ENCODE results near the gene ATP1A1. TPM values are rescaled to one million over a fixed set of nuclear protein-coding genes. Genes with fewer than 3 reads are reported as not detected.

Gene ATP1A1
- total RNA-seq, 1 experiment from 2014 or later: 931 TPM

DNA sequence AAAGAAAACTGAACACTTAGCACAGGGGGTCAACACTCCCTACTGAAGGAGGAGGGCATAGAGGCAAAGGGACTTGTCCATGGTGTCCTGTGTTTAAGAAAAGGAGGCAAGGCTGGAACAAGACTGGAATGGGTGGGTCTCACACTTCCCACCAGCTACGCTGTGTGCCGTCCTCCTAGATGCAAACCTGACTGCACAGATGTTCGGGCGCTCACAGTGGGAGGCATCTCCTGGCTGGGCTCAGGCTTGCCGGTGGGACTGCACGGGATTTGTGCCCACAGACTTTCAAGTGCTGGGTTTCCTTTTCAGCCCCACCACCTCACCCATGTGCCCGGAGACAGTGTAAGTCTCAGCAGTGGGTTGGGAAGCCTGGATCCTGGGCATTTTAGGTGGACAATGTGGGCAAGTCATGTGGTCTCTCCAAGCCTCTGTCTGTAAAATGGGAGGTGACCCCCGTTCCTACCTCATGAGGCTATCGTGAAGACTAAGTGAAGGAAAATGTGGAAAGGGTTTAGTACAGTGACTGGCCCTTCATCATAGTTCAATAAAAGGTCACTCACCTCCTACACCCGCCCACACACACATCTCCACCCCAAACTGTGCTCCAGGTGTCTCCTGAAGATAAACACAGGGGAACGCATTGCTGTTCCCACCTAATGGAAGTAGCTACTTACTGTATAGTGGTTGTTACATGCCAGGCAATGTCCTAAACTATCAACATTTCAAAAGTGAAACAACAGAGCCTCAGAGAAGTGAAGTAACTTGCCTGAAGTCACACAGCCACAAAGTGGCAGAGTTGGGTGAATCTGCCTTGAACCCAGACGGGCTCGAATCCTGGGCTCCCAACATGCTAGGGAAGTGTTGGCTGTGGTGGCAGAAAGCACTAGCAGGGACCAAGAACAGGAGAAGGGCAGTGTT lies 36.0 kb downstream of the ATP1A1 start:
- Histone ChIP-seq H4K20me1 (ENCODE audit: insufficient read depth, low read depth, low read length) (peaks cover 20% of the 10 kb centered on the region), H3K4me3 (ENCODE audit: low read length) (no peak overlapping the region), H3K79me2 (ENCODE audit: low read length) (no peaks in the 10 kb centered on the region), H3K4me2 (ENCODE audit: low read depth, low read length, poor library complexity, severe bottlenecking) (no peak overlapping the region), H3K9me3 (ENCODE audit: low read length) (no peaks in the 10 kb centered on the region), H3K27me3 (ENCODE audit: low read length) (no peaks in the 10 kb centered on the region), H3K27ac (ENCODE audit: low read length) (peak overlapping the region; percentile 91), H3K9ac (ENCODE audit: low read length) (no peak overlapping the region), H3K4me1 (ENCODE audit: low read length) (peaks cover 24% of the 10 kb centered on the region), H2AFZ (ENCODE audit: low read length) (no peak overlapping the region), H3K36me3 (ENCODE audit: insufficient read depth, low read length) (peaks cover 39% of the 10 kb centered on the region), H3K9me2 (replicated peaks; ENCODE audit: insufficient read depth, low read length) (no peaks in the 10 kb centered on the region)
- DNase-seq: peak; percentile 61

- Histone ChIP-seq H3K27me3 (ENCODE audit: low read length) (no peaks in the 10 kb centered on the region), H3K9me3 (ENCODE audit: low read length) (no peaks in the 10 kb centered on the region), H3K4me3 (ENCODE audit: low read length) (no peak overlapping the region), H3K27ac (ENCODE audit: low read length) (peak overlapping the region; percentile 91), H2AFZ (ENCODE audit: low read length) (no peak overlapping the region), H4K20me1 (ENCODE audit: insufficient read depth, low read depth, low read length) (peaks cover 14% of the 10 kb centered on the region; the same call in 1 of the 2 replicates), H3K79me2 (ENCODE audit: low read length) (no peaks in the 10 kb centered on the region), H3K36me3 (ENCODE audit: insufficient read depth, low read length) (peaks cover 32% of the 10 kb centered on the region), H3K9ac (ENCODE audit: low read length) (no peak overlapping the region), H3K4me2 (ENCODE audit: low read depth, low read length, poor library complexity, severe bottlenecking) (no peak overlapping the region), H3K9me2 (replicated peaks; ENCODE audit: insufficient read depth, low read length) (no peaks in the 10 kb centered on the region), H3K4me1 (ENCODE audit: low read length) (peaks cover 32% of the 10 kb centered on the region)
- DNase-seq: peak; percentile 75
Observed at GRCh38 chr1:116409751-116410191, 36.7 kb downstream of the ATP1A1 start.

DNA sequence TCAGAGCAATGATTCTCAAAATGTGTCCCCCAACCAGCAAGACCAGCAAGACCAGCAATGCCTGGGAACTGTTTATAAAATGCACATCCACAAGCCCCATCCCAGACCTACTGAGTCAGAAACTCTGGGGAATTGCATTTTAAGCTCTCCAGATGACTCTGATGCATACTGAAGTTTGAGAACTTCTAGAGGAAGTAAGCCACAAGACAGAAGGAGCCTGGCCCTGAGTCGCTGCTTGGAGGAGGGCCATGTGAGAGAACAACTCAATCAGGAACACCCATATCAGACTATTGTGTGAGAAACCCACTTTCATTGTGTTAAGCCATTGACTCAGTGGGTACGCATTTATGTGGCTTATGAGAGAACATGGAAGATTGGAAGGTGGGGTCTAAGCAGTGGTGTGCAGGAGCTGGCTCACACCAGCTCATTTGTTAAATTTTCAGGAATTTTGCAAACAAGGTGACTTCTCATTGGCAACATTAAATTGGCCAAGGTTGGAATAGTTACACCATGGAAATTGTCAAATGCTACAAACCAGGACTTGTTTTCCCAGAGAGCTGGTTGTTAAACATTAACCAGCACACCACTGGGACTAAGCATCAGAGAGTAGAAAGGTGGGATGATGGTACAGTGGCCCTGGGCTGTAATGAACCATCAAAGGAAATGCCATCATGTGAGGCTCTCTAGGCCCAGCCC lies 38.9 kb downstream of the ATP1A1 start:
- peak overlapping the region; percentile 91 for H3K27ac ChIP-seq (ENCODE audit: low read length)
- DNase-seq: peak; percentile 80
- no peak overlapping the region for H3K4me3 ChIP-seq (ENCODE audit: low read length)
- no peaks in the 10 kb centered on the region; the same call in 1 of the 2 replicates for H4K20me1 ChIP-seq (ENCODE audit: insufficient read depth, low read depth, low read length)
- H3K9ac ChIP-seq (ENCODE audit: low read length): no peak overlapping the region
- no peak overlapping the region for H3K4me2 ChIP-seq (ENCODE audit: low read depth, low read length, poor library complexity, severe bottlenecking)
- no peaks in the 10 kb centered on the region for H3K79me2 ChIP-seq (ENCODE audit: low read length)
- no peaks in the 10 kb centered on the region for H3K9me3 ChIP-seq (ENCODE audit: low read length)
- peaks cover 53% of the 10 kb centered on the region for H3K4me1 ChIP-seq (ENCODE audit: low read length)
- H3K27me3 ChIP-seq (ENCODE audit: low read length): no peaks in the 10 kb centered on the region
- peaks cover 13% of the 10 kb centered on the region; the same call in 1 of the 2 replicates for H3K36me3 ChIP-seq (ENCODE audit: insufficient read depth, low read length)
- no peak overlapping the region for H2AFZ ChIP-seq (ENCODE audit: low read length)
- H3K9me2 ChIP-seq (replicated peaks; ENCODE audit: insufficient read depth, low read length): no peaks in the 10 kb centered on the region

DNA sequence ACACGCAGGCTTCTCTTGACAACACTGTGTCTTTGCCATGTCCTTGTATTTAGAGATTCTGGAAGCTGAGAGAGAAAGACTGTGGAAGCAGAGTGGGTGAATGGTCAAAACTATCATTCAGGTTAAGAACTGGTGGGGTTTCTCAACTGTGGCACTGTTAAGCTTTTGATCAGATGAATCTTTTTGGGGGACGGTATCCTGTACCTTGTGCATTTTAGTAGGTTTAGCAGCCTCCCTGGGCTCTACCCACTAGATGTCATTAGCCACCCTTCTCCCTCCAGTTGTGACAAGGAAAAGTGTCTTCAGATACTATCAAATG lies 39.4 kb downstream of the ATP1A1 start:
- Histone ChIP-seq H3K79me2 (ENCODE audit: low read length) (peaks cover 2% of the 10 kb centered on the region; the same call in 1 of the 2 replicates), H3K4me3 (ENCODE audit: low read length) (no peak overlapping the region), H4K20me1 (ENCODE audit: insufficient read depth, low read depth, low read length) (no peaks in the 10 kb centered on the region; the same call in 1 of the 2 replicates), H3K4me1 (ENCODE audit: low read length) (peaks cover 58% of the 10 kb centered on the region), H3K27me3 (ENCODE audit: low read length) (no peaks in the 10 kb centered on the region), H2AFZ (ENCODE audit: low read length) (no peak overlapping the region), H3K27ac (ENCODE audit: low read length) (peak overlapping the region; percentile 91), H3K9ac (ENCODE audit: low read length) (no peak overlapping the region), H3K9me3 (ENCODE audit: low read length) (no peaks in the 10 kb centered on the region), H3K4me2 (ENCODE audit: low read depth, low read length, poor library complexity, severe bottlenecking) (no peak overlapping the region), H3K9me2 (replicated peaks; ENCODE audit: insufficient read depth, low read length) (no peaks in the 10 kb centered on the region), H3K36me3 (ENCODE audit: insufficient read depth, low read length) (peaks cover 8% of the 10 kb centered on the region; the same call in 1 of the 2 replicates)
- DNase-seq: peak; percentile 55

GRCh38 chr1:116412898-116413297 lies 39.9 kb downstream of the ATP1A1 start:
- peaks cover 4% of the 10 kb centered on the region; the same call in 1 of the 2 replicates for H3K36me3 ChIP-seq (ENCODE audit: insufficient read depth, low read length)
- peaks cover 61% of the 10 kb centered on the region for H3K4me1 ChIP-seq (ENCODE audit: low read length)
- peaks cover 7% of the 10 kb centered on the region for H3K79me2 ChIP-seq (ENCODE audit: low read length)
- H3K9ac ChIP-seq (ENCODE audit: low read length): no peak overlapping the region
- DNase-seq: peak; percentile 65
- peak overlapping the region; percentile 91 for H3K27ac ChIP-seq (ENCODE audit: low read length)
- H3K4me2 ChIP-seq (ENCODE audit: low read depth, low read length, poor library complexity, severe bottlenecking): no peak overlapping the region
- H3K27me3 ChIP-seq (ENCODE audit: low read length): no peaks in the 10 kb centered on the region
- no peaks in the 10 kb centered on the region for H3K9me3 ChIP-seq (ENCODE audit: low read length)
- no peak overlapping the region for H3K4me3 ChIP-seq (ENCODE audit: low read length)
- no peaks in the 10 kb centered on the region for H3K9me2 ChIP-seq (replicated peaks; ENCODE audit: insufficient read depth, low read length)
- H2AFZ ChIP-seq (ENCODE audit: low read length): no peak overlapping the region
- H4K20me1 ChIP-seq (ENCODE audit: insufficient read depth, low read depth, low read length): no peaks in the 10 kb centered on the region; the same call in 1 of the 2 replicates

DNA sequence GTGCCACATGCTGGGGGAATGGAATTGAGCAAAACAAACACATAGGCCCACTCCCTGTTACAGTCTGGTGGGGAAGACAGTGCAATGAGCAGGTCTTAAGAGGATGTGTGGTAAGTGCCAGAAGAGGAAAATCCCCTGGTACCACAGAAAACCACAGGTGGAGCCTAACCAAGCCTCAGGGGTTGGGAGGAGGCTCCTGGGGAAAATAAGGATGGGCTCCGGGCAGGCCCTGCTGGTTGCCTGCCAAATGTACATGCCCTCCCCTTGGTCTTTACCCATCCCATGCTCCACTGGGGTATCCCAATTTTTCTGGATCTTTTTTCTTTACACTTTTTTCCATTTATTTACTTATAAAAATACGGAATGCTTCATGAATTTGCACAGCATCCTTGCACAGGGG lies 40.4 kb downstream of the ATP1A1 start:
- H4K20me1 ChIP-seq (ENCODE audit: insufficient read depth, low read depth, low read length): no peaks in the 10 kb centered on the region; the same call in 1 of the 2 replicates
- no peaks in the 10 kb centered on the region for H3K27me3 ChIP-seq (ENCODE audit: low read length)
- peak overlapping the region; percentile 91 for H3K27ac ChIP-seq (ENCODE audit: low read length)
- peak; percentile 65 for DNase-seq
- no peaks in the 10 kb centered on the region for H3K9me2 ChIP-seq (replicated peaks; ENCODE audit: insufficient read depth, low read length)
- H3K79me2 ChIP-seq (ENCODE audit: low read length): peaks cover 11% of the 10 kb centered on the region
- no peak overlapping the region for H3K4me3 ChIP-seq (ENCODE audit: low read length)
- H3K9me3 ChIP-seq (ENCODE audit: low read length): no peaks in the 10 kb centered on the region
- peaks cover 61% of the 10 kb centered on the region for H3K4me1 ChIP-seq (ENCODE audit: low read length)
- no peaks in the 10 kb centered on the region for H3K36me3 ChIP-seq (ENCODE audit: insufficient read depth, low read length)
- H3K9ac ChIP-seq (ENCODE audit: low read length): no peak overlapping the region
- H3K4me2 ChIP-seq (ENCODE audit: low read depth, low read length, poor library complexity, severe bottlenecking): no peak overlapping the region
- no peak overlapping the region for H2AFZ ChIP-seq (ENCODE audit: low read length)

DNA sequence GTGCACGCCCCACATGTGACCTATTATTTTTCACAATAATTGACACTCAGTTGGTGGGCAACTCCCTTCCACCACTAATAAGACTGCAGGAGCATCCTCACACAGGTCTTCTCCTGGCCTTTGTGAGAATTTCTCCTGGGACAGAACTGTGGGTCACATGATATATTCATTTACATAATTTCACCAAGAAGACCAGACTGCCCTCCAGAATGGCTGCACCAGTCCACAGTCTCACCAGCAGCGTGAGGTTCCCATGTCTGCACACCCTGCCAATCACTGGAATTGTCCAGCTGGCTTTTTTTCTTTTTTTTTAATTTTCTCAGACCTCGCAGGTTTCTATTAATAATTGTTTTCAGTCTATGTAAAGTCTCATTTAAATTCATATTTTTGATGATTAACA lies 41.3 kb downstream of the ATP1A1 start:
- Histone ChIP-seq H3K4me1 (ENCODE audit: low read length) (peaks cover 69% of the 10 kb centered on the region), H4K20me1 (ENCODE audit: insufficient read depth, low read depth, low read length) (no peaks in the 10 kb centered on the region; the same call in 1 of the 2 replicates), H3K27me3 (ENCODE audit: low read length) (no peaks in the 10 kb centered on the region), H3K4me3 (ENCODE audit: low read length) (no peak overlapping the region), H3K79me2 (ENCODE audit: low read length) (peaks cover 11% of the 10 kb centered on the region), H3K9ac (ENCODE audit: low read length) (no peak overlapping the region), H3K36me3 (ENCODE audit: insufficient read depth, low read length) (no peaks in the 10 kb centered on the region), H3K4me2 (ENCODE audit: low read depth, low read length, poor library complexity, severe bottlenecking) (peak overlapping the region; percentile 39), H2AFZ (ENCODE audit: low read length) (no peak overlapping the region), H3K9me3 (ENCODE audit: low read length) (no peaks in the 10 kb centered on the region), H3K27ac (ENCODE audit: low read length) (peak overlapping the region; percentile 91), H3K9me2 (replicated peaks; ENCODE audit: insufficient read depth, low read length) (no peaks in the 10 kb centered on the region)
- peak; percentile 61 for DNase-seq

GRCh38 chr1:116415200-116415698 lies 42.2 kb downstream of the ATP1A1 start:
- peaks cover 11% of the 10 kb centered on the region for H3K79me2 ChIP-seq (ENCODE audit: low read length)
- H3K27me3 ChIP-seq (ENCODE audit: low read length): no peaks in the 10 kb centered on the region
- no peak for DNase-seq
- H3K36me3 ChIP-seq (ENCODE audit: insufficient read depth, low read length): no peaks in the 10 kb centered on the region
- H3K4me2 ChIP-seq (ENCODE audit: low read depth, low read length, poor library complexity, severe bottlenecking): peak overlapping the region; percentile 90
- no peak overlapping the region for H2AFZ ChIP-seq (ENCODE audit: low read length)
- no peaks in the 10 kb centered on the region; the same call in 1 of the 2 replicates for H4K20me1 ChIP-seq (ENCODE audit: insufficient read depth, low read depth, low read length)
- peaks cover 69% of the 10 kb centered on the region for H3K4me1 ChIP-seq (ENCODE audit: low read length)
- H3K9ac ChIP-seq (ENCODE audit: low read length): peak overlapping the region; percentile 11; the same call in 1 of the 2 replicates
- H3K4me3 ChIP-seq (ENCODE audit: low read length): no peak overlapping the region
- no peaks in the 10 kb centered on the region for H3K9me2 ChIP-seq (replicated peaks; ENCODE audit: insufficient read depth, low read length)
- no peaks in the 10 kb centered on the region for H3K9me3 ChIP-seq (ENCODE audit: low read length)
- peak overlapping the region; percentile 91 for H3K27ac ChIP-seq (ENCODE audit: low read length)
